Measurements from ENCODE around the gene RAB31.

The RAB31 gene

DNA sequence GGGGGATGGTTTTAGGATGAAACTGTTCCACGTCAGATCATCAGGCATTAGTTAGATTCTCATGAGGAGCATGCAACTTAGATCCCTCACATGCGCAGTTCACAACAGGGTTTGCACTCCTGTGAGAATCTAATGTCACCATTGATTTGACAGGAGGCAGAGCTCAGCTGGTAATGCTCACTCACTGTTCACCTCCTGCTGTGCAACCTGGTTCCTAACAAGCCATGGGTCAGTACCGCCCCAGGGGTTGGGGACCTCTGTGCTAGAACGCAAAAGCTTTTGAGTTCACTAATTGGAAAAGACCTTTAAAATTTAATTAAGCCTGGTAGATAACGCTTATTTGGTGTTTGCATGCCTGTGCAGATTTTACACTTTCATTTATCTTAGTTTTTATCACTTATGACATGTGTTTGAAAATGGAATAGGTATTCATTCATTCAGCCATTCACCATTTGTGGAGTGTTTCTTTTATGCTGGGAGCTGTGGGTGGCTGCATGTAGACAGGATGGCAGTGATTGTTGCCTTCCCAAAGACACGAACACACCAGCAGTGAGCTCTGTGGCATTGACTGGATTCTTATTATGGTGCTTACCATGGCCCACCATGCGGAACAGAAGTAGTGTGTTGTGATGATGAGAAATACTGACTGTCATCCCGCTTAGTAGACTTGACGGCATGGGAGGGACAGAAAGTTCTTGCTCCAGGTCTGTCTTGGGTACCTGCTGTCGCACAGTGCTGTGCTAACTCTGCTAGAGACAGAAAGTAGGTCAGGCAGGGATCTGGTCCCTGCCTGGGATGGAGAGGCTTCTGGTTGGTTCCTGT, 6.4 kb downstream of the RAB31 start:
- no peak for DNase-seq

DNA sequence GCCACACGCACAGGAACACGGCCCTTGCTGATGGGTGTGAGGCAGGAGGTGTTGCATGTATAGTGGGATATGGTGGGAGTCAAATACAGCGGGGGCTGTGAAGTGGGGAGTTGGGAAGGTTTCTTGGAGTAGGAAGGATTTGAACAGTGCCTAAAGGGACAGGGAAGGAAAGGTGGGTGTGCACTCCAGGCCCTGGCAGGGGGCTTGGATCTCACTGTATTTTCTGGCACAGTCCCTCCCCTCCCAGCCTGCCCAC, 6.9 kb downstream of the RAB31 start:
- DNase-seq = no peak

DNA sequence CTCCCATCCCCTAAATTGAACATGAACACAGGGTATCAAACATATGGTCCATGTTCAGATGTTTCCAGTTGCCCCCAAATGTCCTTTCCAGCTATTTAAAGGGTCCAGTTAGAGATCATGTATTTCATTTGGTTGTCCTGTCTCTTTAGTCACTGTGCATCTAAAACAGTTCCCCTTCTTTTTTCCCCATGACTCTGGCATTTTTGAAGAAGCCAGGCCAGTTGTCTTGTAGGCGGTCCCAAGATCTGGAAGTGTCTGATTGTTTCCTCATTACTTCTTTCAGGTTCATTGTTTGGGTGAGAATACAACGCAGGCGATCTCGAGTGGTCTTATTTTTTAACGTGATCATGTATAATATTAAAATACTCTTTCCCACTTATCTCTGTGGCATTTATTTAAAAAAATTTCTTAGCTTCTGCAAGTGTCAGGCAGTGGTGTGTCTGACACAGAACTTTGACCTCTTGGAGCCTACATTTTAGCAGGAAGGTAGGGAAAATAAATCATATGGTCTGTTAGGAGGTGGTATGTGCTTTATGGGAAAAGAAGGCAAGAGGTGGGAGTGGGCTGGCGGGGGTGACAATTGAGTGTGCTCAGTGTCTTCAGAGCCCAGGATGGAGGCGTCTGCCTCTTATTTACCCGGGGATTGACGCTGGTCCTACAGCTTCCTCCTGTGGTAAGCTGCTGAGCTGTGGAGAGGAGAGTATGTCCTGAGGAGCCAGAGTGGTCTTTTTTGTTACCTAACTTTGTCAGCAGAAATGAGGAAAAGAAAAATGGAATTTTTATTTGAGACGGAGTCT, 8.1 kb downstream of the RAB31 start:
- DNase-seq = no peak

DNA sequence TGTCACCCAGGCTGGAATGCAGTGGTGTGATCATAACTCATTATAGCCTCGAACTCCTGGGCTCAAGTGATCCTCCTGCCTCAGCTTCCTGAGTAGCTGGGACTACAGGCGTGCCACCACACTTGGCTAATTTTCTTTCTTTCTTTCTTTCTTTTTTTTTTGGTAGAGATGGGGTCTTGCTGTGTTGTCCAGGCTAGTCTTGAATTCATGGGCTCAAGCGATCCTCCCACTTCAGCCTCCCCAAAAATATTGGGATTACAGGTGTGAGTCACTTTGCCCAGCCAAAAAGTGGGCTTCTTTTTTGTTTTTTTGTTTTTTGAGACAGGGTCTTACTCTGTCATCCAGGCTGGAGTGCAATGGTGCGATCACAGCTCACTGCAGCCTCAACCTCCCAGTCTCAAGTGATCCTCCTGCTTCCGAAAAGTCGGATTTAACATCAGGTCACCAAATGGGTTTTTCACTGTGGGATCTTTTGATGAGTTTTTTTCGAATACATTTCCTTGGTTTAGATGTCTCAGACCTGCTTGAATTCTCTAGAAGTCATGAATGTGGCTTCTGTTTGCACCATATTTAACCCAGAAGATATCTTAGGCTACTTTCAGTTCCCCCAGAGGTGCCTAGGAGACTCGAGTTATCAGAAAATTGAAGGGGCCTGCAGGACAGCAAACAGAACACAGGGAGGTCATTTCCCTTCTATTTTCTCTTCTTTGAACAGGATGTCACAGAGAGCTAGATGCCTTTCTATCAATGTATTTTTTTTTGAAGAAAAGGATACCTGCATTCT, 8.9 kb downstream of the RAB31 start:
- no peak for DNase-seq

DNA sequence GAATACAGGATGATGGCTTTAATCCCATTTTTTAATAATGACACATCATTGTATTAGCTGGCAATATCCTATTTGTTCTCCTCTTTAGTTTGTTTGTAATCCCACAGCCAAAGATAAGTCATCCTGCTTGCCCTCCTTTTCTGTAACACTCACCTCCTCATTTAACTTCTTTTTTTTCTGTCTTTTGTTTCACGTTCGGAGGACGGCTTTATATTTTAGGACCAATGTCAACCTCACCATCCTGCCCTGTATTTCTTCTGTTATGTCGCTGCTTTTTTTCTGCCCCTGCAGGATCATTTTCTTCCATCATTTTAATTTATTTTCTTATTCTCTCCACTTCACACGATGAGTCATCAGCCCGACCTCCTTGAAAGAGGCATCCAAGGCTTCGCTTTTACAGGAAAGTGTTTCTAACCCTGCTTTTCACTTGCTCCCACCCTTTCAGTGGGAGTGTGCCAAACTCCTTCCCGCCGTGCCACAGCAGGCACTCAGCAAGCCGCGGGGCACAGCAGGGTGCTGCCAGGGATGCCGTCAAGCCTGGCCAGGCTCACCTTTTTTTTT, 11.4 kb downstream of the RAB31 start:
- no peak for DNase-seq

DNA sequence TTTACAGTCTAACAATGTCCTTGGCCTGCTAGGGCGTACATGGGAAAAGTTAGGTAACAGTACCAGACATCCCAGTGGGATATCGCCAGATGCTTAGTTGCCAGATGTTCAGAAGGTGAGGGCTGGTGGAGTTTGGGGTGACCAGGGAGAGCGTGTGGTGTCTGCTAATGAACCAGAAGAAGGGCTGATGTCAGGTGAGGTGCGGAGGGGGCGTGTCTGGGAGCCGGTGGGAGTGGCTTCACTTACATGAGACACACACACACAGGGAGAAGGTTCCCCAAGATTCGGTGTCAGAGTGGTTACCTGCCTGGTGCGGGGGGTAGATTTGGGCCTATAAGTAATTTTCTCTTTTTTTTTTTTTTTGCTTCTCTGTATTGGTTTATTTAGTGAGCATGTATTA, 12.2 kb downstream of the RAB31 start:
- no peak for DNase-seq

DNA sequence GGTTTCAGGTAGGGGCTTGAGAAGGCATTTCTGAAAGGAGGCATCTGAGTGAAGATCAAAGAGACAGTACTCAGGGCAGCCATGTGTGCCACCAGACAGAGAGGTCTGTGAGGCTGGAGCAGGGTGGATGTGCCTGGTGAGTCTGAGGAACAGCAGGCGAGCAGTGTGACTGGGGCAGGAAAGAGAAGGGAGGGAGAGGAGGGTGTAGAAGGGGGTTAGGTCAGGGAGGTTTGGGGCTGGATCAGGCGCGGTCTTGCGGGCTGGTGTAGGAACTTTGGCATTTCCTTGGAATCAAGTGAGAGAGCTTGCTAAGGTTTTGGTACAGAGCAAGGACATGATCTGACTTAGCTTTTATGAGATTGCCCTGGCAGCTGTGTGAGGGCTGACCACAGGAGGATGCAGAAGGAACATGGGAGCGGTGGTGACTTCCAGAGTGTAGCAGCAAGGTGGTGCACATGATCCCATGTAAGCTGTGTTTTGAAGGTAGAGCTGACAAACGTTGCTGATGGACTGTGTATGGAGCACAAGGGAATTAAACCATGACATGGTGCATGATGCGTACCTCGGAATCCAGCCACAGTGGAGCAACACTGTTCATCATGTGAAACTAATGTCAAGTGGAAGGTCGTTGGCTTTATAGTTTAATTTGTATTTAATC, 13.9 kb downstream of the RAB31 start:
- DNase-seq = no peak

DNA sequence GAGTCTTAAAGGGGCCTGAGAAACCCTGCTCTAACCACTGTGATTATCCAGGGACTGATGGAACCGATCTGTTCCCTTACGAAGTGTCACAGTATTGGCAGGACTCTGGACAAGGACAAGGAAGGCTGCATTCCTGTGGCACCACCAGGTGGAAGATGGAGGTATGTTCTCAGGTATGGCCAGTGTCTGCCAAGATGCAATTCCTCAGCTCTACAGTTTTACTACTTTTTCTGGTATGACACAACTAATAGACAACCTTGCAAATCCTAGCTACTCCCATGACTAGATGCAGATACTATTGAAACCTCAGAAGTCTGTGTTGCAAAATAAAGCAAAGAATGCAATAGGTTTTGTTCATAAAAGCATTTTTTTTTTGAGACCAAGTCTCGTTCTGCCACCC, 14.6 kb downstream of the RAB31 start:
- DNase-seq = no peak

DNA sequence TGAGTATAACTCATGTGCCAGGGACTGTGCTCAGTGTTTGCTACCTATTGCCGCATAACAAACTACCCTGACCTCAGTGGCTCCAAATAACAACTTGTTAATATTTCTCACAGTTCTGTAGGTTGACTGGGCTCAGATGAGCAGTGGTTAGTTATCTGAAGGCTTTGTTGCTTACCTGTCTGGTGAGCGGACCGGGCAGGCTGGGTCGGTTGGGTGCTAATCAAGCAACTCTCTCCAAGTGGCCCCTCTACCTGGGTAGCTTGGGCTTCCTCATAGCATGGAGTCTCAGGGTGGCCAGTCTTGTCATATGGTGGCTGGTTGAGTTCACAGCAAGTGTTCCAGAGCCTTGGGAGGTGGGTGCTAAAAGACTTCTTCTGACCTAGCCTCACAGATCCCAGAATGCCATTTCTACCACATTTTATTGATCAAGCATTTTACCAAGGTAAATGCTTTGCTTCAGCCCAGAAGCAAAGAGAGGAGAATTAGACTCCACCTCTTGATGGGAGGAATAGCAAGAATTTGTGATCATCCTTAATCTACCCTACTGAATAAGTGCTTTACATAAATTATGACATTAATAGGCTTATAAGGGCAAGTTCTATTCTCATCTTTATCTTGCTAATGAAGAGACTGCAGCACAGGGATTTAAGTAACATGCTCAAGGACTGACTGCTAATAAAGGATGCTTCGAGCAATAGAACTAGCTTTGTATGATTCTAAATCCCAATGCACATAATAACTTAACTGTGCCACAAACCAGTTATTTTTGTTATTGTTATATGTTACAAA, 16.9 kb downstream of the RAB31 start:
- DNase-seq = no peak

DNA sequence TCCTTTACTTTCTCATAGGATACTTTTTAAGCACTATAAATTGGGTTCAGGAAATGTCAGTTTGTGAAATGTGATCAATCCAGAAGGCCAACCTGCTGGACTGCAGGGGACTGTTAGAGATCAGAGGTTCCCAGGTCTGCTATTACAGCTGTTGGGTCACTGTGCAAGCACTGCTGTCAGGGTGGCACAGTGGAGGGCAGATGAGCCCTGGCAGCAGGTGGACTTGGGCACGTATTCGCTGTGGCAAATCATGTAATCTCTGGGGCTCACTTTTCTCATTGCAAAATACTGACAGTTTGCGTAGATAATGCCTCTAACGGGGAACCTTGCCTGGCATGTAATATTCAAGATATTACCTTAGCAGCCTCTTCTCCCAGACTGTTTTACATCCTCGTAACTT, 18.1 kb downstream of the RAB31 start:
- no peak for DNase-seq

DNA sequence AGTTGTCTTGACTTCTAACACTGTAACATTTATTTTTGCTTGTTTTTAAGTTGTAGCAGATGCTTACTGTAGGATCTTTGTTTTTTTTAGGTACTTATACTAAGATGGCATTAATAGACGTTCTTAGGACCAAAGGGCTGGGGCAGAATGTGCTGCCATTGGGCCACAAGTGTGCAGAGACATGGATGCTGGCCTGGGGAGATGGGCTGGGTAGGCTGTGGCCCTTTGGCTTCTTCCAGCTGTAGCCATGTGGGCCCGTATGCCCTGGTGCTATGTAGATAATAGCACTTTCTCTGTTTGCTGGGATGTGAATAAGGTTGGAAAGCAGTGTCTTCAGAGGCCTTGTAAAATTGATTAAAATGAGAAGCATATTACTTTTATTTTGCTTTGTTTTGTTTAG, 18.8 kb downstream of the RAB31 start:
- DNase-seq = no peak

DNA sequence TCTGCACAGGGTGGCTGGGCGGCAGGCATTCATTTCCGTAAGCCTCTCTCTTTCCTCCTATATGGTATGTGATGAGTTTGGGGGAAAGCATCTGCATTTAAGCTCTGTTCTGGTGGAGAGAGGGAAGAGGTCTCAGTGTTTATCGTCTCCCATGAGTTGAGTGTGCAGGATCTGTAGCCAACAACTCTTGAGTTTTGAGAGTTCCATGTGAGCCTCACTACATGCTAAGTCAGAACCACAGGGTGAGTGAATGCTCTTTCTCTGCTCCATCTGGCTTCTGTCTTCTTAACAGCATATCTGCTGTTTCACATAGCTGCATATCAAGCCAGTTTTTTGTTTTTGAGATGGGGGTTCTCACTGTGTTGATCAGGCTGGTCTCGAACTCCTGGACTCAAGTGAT, 22.7 kb downstream of the RAB31 start:
- DNase-seq = no peak

DNA sequence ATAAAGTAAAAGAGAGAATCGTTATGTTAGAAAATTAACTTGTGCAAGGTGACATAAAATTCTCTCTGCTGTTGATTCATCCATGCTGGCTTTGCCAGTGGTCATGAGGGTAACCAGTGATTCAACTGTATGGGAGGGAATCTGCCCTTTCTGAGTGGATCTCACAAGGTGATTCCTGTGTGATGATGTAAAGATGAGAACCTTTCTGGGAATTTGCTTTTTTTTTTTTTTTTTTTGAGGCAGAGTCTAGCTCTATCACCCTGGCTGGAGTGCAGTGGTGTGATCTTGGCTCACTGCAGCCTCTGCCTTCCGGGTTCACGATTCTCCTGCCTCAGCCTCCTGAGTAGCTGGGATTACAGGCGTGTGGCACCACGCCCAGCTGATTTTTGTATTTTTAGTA, 23.3 kb downstream of the RAB31 start:
- DNase-seq = no peak

DNA sequence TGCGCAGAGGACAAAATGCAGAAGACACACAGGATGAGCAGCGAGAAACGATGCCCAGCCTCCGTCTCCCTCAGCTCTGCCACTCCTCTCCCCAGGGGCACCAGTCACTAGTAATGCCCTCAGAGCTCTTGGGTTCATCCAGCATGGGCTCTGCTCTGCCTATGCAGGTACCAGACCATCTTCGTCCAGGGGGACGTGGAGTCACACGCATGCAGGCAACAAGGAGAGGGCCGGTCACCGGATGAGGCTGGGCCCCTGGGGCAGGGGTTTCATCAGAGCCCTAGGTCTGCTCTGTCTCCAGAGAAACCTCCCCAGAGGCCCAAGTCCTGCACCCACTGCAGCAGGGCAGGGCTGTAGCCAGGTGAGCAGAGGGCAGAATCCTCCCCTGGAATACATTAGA, 23.9 kb downstream of the RAB31 start:
- DNase-seq = no peak

DNA sequence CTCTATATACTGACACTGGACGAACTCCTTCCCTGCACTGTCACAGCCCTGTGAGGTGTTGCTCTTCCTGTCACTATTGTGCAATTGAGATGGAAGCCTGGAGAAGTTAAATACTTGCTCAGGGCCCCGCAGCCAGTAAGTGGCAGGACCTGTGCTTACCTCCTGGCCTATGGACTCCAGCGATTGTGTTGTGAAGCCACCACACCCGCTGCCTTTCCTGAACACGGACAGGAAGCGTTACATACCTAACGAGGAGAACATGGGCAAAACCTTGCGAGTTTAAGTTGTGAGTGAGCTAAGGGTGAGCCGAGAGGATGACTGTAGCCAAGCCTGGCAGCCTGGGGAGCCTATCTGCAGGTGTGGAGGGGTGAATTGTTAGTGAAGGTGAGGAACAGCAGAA, 26.1 kb downstream of the RAB31 start:
- DNase-seq = no peak

DNA sequence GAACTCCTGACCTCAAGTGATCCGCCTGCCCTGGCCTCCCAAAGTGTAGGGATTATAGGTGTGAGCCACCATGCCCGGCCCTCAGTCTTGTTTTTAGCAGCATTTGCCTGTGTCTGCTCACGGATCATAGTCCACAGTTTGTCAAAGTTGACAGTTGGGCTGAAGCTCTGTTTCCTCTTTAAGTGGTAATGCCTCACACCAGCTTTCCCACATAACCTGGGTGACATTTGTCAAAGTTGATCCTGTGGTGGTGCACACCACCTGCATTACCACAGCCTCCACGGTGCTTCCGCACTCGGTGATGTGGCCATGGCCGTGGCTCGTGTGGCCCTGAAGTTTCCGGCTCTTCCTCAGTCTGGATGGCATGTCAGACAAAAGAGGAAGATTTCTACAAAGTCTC, 27.1 kb downstream of the RAB31 start:
- DNase-seq = no peak

DNA sequence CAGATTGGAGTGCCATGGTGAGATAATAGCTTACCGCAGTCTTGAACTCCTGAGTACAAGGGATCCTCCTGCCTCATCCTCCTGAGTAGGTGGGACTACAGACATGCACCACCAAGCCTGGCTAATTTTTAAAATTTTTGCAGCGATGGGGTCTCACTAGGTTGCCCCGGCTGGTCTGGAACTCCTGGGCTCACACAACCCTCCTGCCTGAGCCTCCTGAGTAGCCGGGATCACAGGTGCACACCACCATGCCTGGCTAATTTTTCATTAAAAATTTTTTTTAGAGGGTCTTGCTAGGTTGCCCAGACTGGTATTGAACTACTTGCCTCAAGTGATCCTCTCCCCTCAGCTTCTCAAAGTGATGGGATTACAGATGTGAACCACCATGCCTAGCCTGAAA, 27.8 kb downstream of the RAB31 start:
- DNase-seq = no peak

DNA sequence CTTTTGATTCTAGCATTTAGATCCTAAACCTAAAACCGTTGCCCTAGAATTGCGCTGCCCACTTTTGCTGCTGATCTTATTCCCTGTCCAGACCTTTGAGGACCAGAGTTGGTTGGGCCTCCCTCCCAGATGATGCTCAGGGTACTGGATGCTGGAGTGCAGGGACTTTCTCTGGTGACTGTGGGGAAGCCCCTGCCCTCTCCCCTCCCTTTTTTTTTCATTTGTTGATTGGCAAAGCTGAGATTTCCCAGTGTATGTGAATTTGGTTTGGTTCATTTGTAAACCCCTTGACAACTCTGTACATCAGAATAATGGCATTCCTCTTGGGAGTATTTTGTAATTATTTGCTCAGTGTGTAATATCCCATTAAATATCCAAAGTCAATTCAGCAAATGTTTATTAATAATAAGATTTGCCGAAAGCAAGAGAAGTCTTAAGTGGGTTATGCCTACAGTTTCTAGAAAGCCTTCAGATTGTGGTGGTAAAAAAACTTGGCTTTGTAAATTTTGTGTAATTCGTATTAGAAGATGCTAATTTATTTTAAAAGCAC, 28.3 kb downstream of the RAB31 start:
- DNase-seq = no peak

DNA sequence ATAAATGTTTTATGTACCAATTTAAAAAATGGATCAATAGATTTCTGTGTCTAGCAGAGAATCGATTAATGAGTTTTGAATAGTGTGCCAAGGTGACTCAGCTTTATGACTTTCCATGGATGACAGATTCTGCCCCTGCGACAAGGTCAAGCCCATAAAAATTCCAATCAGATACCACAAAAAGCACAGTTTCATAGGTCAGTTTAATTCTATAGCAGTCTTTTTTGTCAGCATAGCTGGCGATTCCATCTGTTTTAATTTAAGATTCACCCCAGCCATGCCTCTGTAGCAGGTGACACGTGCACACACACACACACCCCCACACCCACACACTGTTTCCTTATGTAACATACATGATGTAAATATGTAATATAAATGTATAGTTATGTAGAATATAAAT, 28.9 kb downstream of the RAB31 start:
- no peak for DNase-seq

DNA sequence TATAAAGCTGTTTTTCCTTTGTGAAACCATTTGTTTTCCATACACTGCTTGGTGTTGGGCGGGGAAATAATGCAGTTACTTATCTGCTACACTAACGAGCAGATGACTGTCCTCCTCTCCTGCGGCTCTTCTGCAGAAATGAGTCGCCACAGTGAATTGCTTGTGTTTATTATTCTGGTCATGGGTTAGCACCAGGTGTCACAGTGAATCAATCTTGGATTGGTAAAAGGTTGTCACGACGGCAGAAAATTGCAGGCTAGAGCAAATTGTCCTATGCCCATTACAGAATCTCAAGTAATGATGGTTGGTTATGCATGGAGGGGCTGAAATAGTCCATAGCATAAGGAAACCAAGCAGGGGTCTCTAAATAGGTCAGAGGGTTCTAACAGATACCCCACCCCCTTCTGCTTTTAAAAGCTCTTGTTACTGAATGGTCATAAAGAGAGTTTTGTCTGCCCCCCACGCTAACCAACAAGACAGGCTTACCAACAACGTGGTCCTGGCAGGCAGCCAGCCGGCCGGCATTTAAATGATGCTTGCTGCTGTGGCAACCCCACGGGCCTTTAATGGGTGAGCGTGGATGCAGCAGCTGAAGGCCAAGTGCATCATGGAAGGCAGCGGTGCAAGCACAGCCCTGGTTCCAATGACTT, 29.5 kb downstream of the RAB31 start:
- DNase-seq = peak; percentile 83

DNA sequence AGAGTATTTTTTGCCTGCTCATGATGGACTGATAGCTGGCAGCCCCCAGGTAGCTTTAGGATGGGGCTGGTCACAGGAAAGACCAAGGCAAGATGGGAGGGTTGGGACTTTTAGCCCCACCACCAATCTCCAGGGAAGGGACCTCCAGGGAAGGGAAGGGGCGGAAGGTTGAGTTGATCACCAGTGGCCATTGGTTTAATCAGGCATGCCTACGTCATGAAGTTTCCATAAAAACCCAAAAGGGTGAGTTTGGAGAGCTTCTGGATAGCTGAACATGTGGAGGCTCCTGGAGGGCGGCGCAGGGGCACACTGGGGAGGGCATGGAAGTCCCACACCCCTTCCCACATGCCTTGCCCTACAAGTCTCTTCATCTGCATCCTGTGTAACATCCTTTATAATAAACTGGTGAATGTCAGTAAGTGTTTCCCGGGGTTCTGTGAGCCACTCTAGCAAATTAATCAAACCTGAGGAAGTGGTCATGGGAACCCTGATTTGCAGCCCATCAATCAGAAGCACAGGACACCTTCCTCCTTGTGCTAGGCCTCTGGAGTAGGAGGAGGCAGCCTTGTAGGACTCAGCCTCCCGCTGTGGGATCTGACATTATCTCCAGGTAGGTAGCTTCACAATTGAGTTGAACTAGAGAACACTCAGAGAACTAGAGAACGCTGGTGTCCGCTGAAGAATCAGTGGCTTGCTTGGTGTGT, 30.3 kb downstream of the RAB31 start:
- no peak for DNase-seq
